ENCODE results near the gene ARHGAP29.

ARHGAP29 gene

DNA sequence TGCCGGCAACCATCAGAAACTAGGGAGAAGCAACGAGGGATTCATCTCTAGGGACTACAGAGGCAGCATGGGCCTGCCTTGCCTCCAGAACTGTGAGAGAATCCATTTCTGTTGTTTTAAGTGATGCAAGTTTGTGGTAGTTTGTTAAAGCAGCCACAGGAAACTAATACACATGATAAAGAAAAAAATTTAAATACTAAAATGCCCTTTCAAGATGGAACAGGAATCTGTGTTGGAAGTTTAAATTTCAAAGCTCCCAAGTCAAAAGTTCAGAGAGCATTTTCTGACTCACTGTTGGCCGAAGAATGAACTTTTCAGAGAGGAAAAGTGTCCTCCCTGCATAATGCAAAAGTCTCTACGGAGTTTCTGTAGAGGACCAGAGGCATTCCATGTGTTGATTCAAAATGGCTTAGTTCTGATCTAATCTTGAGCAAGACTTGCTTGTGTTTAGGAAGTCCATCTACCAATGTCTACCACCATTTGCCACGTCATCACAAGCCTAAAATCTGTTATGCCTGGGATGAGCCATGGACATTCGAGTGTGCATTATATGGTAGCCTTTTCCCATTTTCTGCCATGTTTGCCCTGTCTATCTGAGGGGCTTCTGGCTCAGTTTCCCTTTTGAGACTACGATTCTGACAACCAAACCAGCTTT, 22.4 kb upstream of the ARHGAP29 start:
- FAIRE-seq, result no peak

GRCh38 chr1:94258873-94259331, 21.5 kb upstream of the ARHGAP29 start:
- FAIRE-seq, result no peak

- FAIRE-seq, result no peak
These were observed 20.1 kb upstream of the ARHGAP29 start for GRCh38 chr1:94257444-94257843.

DNA sequence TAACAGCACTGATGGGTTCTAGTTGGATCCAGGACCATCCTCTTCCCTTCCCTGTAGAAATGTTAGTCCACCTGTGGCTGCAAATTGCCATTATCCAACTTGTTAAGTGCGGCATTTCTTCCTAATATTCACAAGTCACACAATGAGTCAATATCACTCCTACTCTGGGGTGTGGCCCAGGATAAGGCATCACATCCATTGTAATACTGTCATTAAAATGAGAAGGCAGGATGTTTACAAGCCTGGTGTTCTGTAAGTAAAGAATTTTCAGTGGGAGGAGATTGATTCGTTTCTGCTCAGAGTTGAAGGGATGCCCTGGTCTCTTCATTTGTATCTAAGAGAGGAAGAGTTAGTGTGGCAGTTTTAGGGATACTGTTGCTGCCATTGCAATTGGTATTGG, 18.1 kb upstream of the ARHGAP29 start:
- FAIRE-seq, result no peak

DNA sequence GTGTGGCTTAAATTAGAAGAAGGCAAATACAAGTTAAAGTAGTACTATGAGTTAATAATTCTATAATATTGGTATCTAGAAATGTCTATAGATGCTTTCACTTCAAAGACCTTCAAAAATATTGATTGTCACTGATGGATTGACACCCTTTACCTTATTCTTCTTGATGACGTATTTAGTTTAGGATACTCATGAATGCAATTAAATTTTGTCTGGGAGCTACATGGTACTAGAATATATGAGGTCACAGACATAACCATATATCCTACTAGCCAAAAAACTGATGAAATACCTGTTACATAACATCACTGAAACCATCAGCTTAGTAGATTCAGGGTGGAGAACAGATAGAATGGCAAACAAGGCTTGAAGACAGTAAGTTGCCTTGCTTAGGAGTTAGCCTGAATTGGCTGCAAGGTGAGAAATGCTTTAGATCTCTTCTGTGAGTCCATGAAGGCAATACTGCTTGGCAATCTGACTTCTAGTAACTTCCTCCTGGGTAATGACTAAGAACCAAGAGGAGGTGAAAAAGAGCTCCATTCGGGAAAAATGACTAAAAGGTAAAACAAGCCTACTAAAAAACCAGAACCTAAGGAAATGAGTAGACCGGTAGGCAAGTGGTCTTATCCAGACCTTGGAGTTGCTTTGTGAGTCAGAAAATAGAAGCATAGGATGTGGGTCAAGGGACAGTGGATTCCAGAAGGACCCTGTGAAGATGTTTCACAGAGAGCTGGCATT, 16.9 kb upstream of the ARHGAP29 start:
- no peak for FAIRE-seq

- FAIRE-seq, result no peak
These were observed 16.2 kb upstream of the ARHGAP29 start for GRCh38 chr1:94253456-94254017.

DNA sequence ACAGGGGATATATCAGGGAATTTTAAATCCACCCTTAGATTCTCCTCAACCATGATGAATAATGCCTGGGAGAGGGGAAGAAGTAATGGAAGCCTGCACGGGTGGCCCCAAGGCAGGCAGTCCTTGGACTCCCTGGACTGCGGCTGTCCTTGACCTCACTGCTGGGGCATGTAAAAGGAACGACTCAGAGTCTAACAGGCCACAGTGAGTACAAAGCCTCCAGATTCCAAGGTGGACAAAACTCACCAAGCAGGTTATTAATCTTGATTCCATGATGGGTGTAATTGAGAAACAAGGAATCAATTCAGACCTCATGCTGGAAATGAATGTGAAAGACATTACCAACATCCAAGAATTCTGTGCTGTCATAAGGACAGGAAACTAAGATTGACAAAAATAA, 13.0 kb upstream of the ARHGAP29 start:
- FAIRE-seq, result no peak

DNA sequence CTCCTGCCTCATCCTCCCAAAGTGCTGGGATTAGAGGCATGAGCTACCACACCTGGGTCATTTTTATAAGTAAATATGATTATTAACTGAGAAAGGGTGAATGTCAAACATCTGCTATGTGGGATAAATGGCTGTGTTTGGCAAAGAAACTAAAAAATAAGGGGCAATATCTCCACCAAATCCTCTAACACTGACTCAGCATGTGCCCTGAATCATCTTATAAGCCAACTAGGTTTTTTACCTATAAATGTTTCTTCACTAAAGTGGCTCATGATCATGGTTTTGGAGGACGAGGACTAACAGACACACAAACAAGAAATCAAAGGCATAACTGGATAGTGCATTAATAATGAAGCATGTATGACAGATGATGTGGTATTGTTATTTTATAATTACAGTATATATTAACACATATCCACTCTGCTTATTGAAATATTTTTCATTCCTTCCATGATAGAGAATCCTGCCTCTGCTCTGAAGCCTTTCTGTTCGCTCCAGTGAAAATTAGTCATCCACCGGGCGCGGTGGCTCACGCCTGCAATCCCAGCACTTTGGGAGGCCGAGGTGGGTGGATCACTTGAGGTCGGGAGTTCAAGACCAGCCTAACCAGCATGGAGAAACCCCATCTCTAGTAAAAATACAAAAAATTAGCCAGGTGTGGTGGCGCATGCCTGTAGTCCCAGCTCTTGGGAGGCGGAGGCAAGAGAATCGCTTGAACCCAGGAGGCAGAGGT, 11.7 kb upstream of the ARHGAP29 start:
- FAIRE-seq, result no peak

DNA sequence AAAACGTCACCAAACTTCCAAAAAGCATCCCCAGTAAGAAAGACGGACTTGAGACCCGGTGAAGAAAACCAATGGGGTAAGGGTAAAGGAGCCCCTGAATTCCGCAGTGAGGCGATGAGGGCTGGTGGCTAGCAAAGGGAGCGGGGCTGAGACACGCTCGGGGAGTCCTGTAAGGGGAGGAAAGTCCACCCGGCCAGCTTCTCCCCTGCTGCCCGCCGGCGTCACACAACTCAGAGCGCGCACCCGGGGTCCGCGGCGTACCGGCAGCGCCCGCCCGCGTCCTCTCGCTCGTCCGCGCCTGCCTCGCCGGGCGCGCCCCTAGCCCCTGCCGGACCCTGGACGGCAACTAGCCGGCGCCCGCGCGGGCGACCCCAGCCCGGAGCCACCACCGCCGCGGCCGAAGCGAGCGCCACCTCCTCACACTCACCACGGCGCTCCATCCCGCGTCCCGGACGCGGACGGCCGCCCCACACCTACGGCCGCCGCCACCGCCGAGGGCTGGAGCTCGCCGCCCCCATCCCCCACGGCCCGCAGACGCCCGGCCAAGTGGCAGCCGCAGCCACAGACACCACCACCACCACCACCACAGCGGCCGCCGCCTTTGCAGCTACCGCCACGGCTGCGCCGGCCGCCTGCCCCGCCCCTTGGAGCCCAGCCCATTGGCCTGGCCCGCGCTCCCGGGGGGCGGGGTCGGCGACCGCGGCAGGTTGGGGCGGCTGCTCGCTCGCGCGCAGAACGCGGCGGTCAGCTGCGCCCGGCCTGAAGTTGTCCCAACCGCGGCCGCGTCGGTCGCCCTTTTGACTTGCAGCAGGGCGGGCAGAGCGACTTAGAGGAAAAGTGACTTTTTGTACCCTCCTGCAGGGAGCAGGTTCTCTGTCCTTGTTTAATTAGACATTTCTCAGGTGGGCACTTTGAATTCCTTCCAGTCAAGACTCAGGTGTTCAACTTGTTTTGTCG, 10.0 kb upstream of the ARHGAP29 start:
- no peak for FAIRE-seq

GRCh38 chr1:94246692-94247137, 9.3 kb upstream of the ARHGAP29 start:
- no peak for FAIRE-seq

DNA sequence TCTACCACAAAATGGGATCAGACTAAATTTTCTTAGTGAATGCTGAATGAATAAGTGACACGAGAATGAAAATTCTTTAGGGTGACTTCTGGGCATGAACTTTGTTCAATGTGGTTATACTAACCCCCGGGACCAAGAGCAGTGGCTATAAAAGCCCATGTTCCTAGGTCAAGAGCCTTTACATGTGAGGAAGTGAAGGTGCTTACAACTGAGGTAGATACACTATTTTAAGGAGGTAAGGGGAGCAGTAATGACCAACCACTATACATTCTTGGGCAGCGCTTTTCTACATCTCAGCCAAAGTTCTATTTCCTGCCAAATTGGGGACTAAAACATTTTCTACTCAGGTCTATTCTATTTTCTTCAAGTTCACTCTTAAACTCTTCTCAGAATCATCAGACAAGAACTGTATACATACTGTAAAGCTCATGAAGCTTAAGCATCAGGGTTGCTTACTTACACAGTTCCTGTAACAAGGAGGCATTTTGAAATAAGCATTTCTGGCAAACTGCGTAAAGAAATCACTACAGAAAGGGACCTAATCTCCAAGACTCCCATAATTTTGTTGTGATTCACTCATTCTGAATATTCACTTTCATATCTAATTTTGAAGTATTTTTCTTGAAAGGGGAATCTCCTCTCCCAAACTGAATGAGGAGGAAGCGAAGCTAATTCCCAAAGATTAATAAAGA, 8.5 kb upstream of the ARHGAP29 start:
- no peak for FAIRE-seq

DNA sequence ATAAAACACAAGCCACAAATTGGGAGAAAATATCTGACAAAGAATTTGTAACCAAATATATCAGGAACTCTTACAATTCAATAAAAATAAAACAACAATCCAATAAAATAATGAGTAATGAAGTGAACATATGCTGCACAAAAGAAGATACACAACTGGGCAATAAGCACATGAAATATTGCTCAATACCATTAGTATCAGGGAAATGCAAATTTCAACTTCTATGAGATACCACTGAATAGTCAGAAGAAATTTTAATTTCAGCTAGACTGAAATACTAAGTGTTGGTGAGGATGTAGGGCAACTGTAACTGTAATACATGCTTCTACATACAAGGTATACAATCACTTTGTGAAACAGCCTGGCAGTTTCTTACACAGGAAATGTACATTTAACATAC, 7.4 kb upstream of the ARHGAP29 start:
- no peak for FAIRE-seq

DNA sequence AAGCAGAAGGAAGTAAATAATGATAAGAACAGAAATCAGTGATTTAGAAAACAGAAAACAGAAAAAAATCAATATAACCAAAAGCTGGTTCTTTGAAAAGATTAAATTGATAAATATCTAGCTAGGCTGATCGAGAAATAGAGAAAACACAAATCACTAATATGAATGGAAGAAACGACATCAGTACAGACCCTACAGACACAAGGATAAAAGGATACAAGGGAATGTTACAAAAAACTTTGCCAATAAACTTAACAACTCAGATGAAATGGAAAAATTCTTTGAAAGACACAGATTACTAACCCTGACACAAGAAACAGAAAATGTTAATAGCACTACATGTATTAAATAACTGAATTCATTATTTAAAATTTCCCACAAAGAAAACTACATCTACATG, 6.3 kb upstream of the ARHGAP29 start:
- FAIRE-seq, result no peak

DNA sequence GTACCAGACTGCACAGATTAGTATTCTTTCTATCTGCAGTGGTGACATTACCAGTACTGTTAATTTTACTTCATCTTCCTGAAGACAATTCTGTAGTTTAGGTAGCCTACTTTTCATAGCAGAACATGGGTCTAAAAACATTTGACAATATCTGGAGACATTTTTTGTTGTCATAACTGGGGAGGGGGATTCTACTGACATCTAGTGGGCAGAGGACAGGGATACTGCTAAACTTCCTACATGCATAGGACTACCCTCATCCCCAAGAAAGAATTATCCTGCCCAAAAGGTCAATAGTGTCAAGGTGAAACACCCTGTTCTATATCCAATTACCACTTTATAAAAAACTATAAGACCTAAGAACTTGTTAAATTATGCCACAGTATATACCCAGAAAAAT, 3.4 kb upstream of the ARHGAP29 start:
- FAIRE-seq, result no peak

DNA sequence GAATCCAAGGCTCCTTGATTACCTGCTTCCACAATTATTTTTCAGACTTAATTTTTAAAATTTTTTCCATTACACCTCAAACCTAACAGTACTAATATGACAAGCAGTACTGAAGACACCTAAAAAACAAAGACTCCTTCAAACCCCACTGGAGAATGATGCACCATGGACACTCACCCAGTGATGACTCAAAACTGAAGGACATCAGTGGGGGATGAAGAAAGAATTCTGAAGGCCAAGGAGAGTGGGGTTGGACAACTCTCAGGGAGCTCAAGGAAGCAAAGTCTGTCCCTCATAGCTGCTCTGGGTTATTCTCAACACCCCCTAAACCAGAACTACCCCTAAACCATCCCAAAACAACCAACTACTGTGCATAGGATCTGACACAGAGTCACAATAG, 2.4 kb upstream of the ARHGAP29 start:
- no peak for FAIRE-seq

GRCh38 chr1:94239051-94239450, 1.7 kb upstream of the ARHGAP29 start:
- no peak for FAIRE-seq

GRCh38 chr1:94236630-94237290, 624 bp downstream of the ARHGAP29 start:
- FAIRE-seq, result no peak

DNA sequence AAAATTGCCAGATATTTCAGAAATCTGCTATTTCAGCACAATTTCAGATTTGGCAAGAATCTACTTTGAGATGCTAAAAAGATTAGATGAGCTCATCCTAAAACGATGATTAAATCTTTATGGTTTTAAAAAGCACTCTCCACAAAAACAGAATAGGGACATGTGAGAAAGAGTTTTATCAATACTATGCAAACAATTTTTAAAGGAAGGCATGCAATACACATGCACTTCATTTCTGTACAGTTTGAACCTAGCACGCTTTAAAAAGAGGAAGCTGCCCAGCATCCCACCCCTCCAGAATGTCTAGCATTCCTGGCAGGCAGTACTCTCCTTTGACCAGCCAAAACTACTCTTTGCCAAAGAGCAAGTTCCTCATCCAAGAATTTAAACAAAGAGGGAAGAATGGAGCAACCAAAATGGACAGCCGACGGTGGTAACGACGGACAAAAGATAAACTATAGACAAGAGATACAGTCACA, 1.3 kb downstream of the ARHGAP29 start:
- FAIRE-seq, result no peak

DNA sequence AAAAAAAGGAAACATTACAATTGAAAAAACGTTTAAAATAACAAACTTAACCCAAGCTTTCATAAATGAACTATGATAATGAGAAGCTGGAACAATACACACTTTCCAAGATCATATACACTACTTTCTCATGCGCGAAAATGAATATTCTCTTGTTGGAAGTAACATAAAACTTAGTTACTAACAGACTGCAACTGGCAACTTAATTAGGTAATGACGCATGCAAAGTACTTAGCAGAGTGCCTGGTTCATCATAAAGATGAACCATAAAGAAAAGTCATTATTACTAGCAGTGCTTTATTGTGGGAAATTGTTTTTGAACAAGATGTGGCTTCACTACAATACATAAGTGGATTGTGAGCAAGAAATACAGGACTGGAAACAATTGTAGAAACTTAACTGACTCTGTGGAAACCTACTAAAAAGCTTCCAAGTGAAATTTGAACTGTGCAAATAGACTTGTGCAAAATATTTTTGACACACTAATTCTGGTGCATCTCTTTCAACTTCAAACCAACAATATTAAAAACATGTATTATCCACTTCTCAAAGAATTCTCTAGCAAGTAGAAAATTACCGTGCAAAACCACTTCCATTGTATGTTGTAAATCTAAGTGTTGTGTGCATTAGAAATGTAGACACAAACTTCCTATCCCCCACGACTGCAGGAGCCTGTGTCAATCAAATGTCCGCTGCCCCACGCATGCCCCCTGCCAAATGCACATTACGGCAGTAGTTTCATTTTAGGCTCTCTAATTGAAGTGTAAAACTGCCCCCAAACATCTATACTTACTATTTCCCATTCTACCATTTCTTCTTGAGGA, 2.0 kb downstream of the ARHGAP29 start:
- no peak for FAIRE-seq

DNA sequence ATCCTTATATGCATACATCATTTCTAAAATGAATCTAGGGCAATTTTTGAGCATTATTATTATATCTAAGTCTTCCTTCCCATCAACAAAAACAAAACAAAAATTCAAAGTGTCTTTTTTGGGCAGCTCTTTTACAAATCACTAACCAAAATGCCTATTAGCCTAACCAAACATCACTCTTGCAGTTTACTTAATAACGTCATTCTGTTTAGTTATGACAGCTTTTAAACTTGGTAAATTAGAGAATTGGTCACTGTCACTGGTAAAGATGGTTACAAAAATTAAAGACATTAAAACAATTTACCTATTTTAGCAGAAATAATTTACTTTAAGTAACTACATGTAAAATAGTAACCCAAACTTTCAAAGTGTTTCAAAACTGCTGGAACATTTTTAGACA, 2.8 kb downstream of the ARHGAP29 start:
- FAIRE-seq, result no peak

Measured in colon (tissue), 2 donors.